GM19438 (cell line): ENCODE measurements around the gene DHX30.
"Not testable (repeated sequence)": the region's sequence is repeated elsewhere in the genome, so short reads cannot be mapped to it uniquely, and the experiment has no call there.

Source experiments
- ATAC-seq: cut with Tn5 transposase; IDR thresholded peaks from one replicate; pipeline ENCODE4 v1.9.1; 2021; ENCODE audit warnings: low read depth; ENCODE audit not compliant: unreplicated experiment

DHX30 gene

GRCh38 chr3:47874438-47874837 is 71.5 kb downstream of the DHX30 start:
- ATAC-seq, result no peak

GRCh38 chr3:47874913-47875312 is 72.0 kb downstream of the DHX30 start:
- no peak for ATAC-seq

GRCh38 chr3:47877290-47877689 is 74.4 kb downstream of the DHX30 start:
- ATAC-seq, result no peak

GRCh38 chr3:47877719-47878118 is 74.8 kb downstream of the DHX30 start:
- ATAC-seq, result no peak

- no peak for ATAC-seq
These were observed 79.4 kb downstream of the DHX30 start for GRCh38 chr3:47882338-47882737.

GRCh38 chr3:47884603-47885002 is 81.7 kb downstream of the DHX30 start:
- ATAC-seq, result no peak

GRCh38 chr3:47885168-47885567 is 82.2 kb downstream of the DHX30 start:
- no peak for ATAC-seq

- not testable (repeated sequence) for ATAC-seq
These were observed 85.1 kb downstream of the DHX30 start for GRCh38 chr3:47887991-47888390.

- ATAC-seq, result no peak
These were observed 86.2 kb downstream of the DHX30 start for GRCh38 chr3:47888986-47889757.

GRCh38 chr3:47890126-47890827 is 87.3 kb downstream of the DHX30 start:
- ATAC-seq, result no peak

GRCh38 chr3:47890828-47891612 is 88.1 kb downstream of the DHX30 start:
- ATAC-seq, result no peak

GRCh38 chr3:47891613-47892005 is 88.7 kb downstream of the DHX30 start:
- ATAC-seq, result no peak

- no peak for ATAC-seq
These were observed 89.5 kb downstream of the DHX30 start for GRCh38 chr3:47892286-47893040.

GRCh38 chr3:47895241-47895640 is 92.3 kb downstream of the DHX30 start:
- ATAC-seq, result no peak

- ATAC-seq, result no peak
These were observed 93.8 kb downstream of the DHX30 start for GRCh38 chr3:47896736-47897135.

GRCh38 chr3:47897954-47898353 is 95.0 kb downstream of the DHX30 start:
- ATAC-seq, result no peak

GRCh38 chr3:47899495-47900108 is 96.7 kb downstream of the DHX30 start:
- ATAC-seq, result no peak
